Measurements from ENCODE around the gene SIGLEC5. TPM values are rescaled to one million over a fixed set of nuclear protein-coding genes. Genes with fewer than 3 reads are reported as not detected.
A peak's percentile ranks its signal among the peaks of the same experiment; 100 is the strongest.

The SIGLEC5 gene
- total and polyA plus RNA-seq, 2 of the 13 experiments (the other 11 are each of a cell fraction or from before 2014, with no cell fraction given) = not detected

DNA sequence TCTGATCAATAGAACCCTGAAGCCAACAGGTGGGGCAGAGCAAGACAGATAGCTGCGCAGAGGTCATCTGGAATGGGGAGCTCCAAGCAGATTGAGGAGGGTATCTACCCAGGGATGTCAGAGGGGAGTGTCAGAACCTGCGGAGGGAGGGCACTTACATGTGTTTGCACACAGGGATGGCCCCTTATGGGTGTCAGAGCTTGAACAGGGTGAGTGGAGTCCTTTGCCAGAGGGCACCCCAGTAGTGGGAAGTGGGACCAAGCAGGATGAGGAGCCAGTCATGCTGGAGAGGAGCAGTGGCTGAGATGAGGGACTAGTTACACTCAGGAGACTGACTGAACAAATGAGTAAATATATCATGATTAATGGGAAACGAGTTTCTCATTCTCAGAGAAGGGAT lies 33.4 kb upstream of the SIGLEC5 start (continued):
- TF ChIP-seq HOMEZ (CRISPR knock-in tag; IDR thresholded peaks at IDR 0.05; ENCODE audit: low read depth) (no peak), ZBTB10 (CRISPR knock-in tag; IDR thresholded peaks at IDR 0.05; ENCODE audit: borderline replicate concordance) (no peak), IRF2 (CRISPR knock-in tag; IDR thresholded peaks at IDR 0.05) (no peak), ZNF496 (CRISPR knock-in tag; IDR thresholded peaks at IDR 0.05; ENCODE audit: insufficient replicate concordance) (no peak), CHD4 (IDR thresholded peaks at IDR 0.05; ENCODE audit: borderline replicate concordance, low read length) (no peak), ZNF263 (CRISPR knock-in tag; IDR thresholded peaks at IDR 0.05) (no peak)

- H3K9me3 ChIP-seq (ENCODE audit: low read length) = no peaks in the 10 kb centered on the region
- FAIRE-seq = no peak
- H3K27me3 ChIP-seq (ENCODE audit: control insufficient read depth in 1 of 2, insufficient read depth in 2 of 2, low read length in 2 of 2) = no peaks in the 10 kb centered on the region
- ChIA-PET CTCF (ENCODE audit: low intra/inter-chr PET ratio, low total read pairs) (interaction anchor here (1.1 kb wide), 1 partner anchor 189 kb away, joined by 4 read pairs; no protein-coding TSS in a partner anchor), POLR2A (no interaction called here)
- intact Hi-C loops (cut with micrococcal nuclease; ENCODE audit: unreplicated experiment) = no loop called here
- BruUV-seq (replicated peaks) = no TSS peak
- peak; percentile 49; the same call in 2 of the 3 replicates for ATAC-seq
- no peak overlapping the region for H3K27ac ChIP-seq (ENCODE audit: extremely low read length, insufficient read depth, low read length)
- H3K9ac ChIP-seq (ENCODE audit: insufficient read depth, low read depth, low read length) = no peak overlapping the region
- H3K4me1 ChIP-seq (ENCODE audit: insufficient read depth, low read length) = no peaks in the 10 kb centered on the region
- in situ Hi-C loops (cut with HindIII; ENCODE audit: extremely low pct_ligation_motif_present, low pct_unique_long_range_greater_than_20kb) = no loop called here
- WGBS (ENCODE audit: low lambda C conversion rate) = 3% methylated on average over 8 of the region's 10 CpGs
- no peaks in the 10 kb centered on the region for H4K20me1 ChIP-seq (ENCODE audit: insufficient read depth, low read length)
- H3K4me3 ChIP-seq (replicated peaks in 1 of 3; ENCODE audit: insufficient read depth in 1 of 3, low read depth in 2 of 3, low read length in 3 of 3) = no peak overlapping the region
- H3K4me2 ChIP-seq (ENCODE audit: low read depth, low read length) = no peak overlapping the region
- no peaks in the 10 kb centered on the region for H3K36me3 ChIP-seq (replicated peaks in 1 of 2; ENCODE audit: control insufficient read depth in 1 of 2, insufficient read depth in 2 of 2, low read length in 2 of 2)
- DNase-seq (ENCODE audit: low spot score) = peak; percentile 54
- no peaks in the 10 kb centered on the region for H3K79me2 ChIP-seq (ENCODE audit: insufficient read depth, low read length)
- TF ChIP-seq ZNF572 (CRISPR knock-in tag; IDR thresholded peaks at IDR 0.05) (no peak), STAG1 (CRISPR knock-in tag; IDR thresholded peaks at IDR 0.05) (peak; percentile 45)
- TF ChIP-seq, protein P1, sequence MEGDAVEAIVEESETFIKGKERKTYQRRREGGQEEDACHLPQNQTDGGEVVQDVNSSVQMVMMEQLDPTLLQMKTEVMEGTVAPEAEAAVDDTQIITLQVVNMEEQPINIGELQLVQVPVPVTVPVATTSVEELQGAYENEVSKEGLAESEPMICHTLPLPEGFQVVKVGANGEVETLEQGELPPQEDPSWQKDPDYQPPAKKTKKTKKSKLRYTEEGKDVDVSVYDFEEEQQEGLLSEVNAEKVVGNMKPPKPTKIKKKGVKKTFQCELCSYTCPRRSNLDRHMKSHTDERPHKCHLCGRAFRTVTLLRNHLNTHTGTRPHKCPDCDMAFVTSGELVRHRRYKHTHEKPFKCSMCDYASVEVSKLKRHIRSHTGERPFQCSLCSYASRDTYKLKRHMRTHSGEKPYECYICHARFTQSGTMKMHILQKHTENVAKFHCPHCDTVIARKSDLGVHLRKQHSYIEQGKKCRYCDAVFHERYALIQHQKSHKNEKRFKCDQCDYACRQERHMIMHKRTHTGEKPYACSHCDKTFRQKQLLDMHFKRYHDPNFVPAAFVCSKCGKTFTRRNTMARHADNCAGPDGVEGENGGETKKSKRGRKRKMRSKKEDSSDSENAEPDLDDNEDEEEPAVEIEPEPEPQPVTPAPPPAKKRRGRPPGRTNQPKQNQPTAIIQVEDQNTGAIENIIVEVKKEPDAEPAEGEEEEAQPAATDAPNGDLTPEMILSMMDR (CRISPR knock-in tag; IDR thresholded peaks at IDR 0.05) = peak; percentile 65
- H2AFZ ChIP-seq (ENCODE audit: low read length) = no peak overlapping the region
Observed at GRCh38 chr19:51660975-51661600, 30.9 kb upstream of the SIGLEC5 start.
